Omental fat pad (tissue), 4 donors: ENCODE results near the gene ZMIZ1. TPM values are rescaled to one million over a fixed set of nuclear protein-coding genes. Genes with fewer than 3 reads are reported as not detected.

Experiments used
- ATAC-seq: fragments of 150-250 bp; one replicate; pipeline ENCODE4 v1.9.1; 2016; ENCODE audit warnings: mild to moderate bottlenecking, moderate library complexity; ENCODE audit not compliant: low FRiP score
- DNase-seq: peaks from one replicate; pipeline ENCODE4 v3.0.0-alpha.2; 2019; ENCODE audit warnings: low spot score
- total RNA-seq, 4 donors: library from RNA; depleted of rRNA; stranded (reverse); fragments of >200 nt; gene quantifications; one replicate each; pipeline ENCODE4 v1.1.0, GENCODE V29; 2016
- TF ChIP-seq, protein P1 (sequence below), 3 donors: fragments of 450-650 bp; IDR thresholded peaks; one replicate each; pipeline ENCODE4 v1.5.1; 2016 to 2017; ENCODE audit warnings: antibody characterized with exemption in 3 of 3, mild to moderate bottlenecking in 3 of 3, moderate library complexity in 2 of 3

ZMIZ1 gene
- total RNA-seq, 4 donors from 2014 or later = 24.2 to 64.8 (median 43.1) TPM

DNA sequence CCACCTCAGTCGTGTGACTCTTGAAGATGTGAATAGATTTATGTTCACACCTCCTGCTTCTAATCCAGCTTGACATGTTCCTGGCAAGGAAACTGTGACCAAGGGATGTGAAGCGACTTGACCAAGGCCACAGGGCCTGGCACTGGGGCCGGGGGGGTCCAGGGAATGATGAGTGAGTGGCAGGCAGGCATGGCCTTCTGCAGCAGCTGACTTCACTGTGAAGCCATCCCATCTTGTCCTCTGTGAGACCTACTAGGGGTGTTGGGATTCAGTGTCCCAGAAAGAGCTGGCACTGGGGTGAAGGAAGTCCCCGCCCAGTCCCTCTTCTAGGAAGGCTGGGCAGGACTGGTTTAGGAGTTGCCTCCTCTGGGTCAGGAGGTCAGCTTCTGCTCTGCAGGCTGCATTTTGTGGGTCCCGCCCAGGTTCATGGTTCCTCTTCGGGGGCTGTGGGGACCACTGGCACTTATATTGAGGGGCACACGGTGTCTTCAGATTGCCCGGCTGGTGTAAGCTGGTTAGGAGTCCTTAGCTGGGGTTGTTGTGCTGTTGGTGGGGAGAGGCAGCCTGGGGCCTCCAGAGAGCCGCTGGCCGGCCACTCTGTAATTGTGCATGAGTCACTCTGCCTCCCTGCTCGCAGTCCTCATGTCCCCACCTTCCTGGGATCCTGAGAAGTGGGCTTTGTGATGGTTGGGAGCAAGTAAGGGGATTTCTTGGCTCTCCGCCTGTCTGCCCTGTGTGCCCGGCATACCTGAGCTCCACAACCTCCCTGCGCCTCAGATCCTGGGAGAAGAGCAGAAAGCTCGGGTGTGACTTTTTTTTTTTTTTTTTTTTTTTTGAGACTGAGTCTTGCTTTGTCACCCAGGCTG is 11.0 kb downstream of the ZMIZ1 start:
- DNase-seq (no peak), ATAC-seq (no peak)
- TF ChIP-seq, protein P1, sequence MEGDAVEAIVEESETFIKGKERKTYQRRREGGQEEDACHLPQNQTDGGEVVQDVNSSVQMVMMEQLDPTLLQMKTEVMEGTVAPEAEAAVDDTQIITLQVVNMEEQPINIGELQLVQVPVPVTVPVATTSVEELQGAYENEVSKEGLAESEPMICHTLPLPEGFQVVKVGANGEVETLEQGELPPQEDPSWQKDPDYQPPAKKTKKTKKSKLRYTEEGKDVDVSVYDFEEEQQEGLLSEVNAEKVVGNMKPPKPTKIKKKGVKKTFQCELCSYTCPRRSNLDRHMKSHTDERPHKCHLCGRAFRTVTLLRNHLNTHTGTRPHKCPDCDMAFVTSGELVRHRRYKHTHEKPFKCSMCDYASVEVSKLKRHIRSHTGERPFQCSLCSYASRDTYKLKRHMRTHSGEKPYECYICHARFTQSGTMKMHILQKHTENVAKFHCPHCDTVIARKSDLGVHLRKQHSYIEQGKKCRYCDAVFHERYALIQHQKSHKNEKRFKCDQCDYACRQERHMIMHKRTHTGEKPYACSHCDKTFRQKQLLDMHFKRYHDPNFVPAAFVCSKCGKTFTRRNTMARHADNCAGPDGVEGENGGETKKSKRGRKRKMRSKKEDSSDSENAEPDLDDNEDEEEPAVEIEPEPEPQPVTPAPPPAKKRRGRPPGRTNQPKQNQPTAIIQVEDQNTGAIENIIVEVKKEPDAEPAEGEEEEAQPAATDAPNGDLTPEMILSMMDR (IDR thresholded peaks at IDR 0.05) = no peak

GRCh38 chr10:79081353-79082034 is 12.7 kb downstream of the ZMIZ1 start:
- DNase-seq = no peak
- no peak for ATAC-seq

DNA sequence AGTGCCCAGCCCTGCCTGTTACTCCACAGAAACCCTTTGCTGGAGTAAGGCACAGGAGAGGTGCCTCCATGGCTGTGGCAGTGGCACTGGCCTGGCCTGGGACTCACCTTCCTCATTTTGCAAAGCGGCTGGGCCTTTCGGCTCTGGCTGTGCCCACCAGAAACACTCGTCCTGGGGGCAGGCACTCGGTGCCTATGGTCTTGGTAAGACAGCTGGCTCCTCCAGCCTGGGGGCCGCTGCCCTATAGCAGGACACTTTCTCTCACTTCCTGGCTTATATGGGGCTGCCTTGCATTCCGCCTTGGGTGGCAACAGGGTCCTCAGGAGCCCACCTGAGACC is 13.2 kb downstream of the ZMIZ1 start:
- TF ChIP-seq, protein P1 (IDR thresholded peaks at IDR 0.05) = no peak
- DNase-seq = no peak
- no peak for ATAC-seq

More at GRCh38 chr10:79081353-79082034, 12.7 kb downstream of the ZMIZ1 start:
- TF ChIP-seq, protein P1 (IDR thresholded peaks at IDR 0.05) = no peak

GRCh38 chr10:79082631-79083596 is 14.1 kb downstream of the ZMIZ1 start:
- DNase-seq = no peak
- no peak for ATAC-seq
- TF ChIP-seq, protein P1 (IDR thresholded peaks at IDR 0.05) = no peak

DNA sequence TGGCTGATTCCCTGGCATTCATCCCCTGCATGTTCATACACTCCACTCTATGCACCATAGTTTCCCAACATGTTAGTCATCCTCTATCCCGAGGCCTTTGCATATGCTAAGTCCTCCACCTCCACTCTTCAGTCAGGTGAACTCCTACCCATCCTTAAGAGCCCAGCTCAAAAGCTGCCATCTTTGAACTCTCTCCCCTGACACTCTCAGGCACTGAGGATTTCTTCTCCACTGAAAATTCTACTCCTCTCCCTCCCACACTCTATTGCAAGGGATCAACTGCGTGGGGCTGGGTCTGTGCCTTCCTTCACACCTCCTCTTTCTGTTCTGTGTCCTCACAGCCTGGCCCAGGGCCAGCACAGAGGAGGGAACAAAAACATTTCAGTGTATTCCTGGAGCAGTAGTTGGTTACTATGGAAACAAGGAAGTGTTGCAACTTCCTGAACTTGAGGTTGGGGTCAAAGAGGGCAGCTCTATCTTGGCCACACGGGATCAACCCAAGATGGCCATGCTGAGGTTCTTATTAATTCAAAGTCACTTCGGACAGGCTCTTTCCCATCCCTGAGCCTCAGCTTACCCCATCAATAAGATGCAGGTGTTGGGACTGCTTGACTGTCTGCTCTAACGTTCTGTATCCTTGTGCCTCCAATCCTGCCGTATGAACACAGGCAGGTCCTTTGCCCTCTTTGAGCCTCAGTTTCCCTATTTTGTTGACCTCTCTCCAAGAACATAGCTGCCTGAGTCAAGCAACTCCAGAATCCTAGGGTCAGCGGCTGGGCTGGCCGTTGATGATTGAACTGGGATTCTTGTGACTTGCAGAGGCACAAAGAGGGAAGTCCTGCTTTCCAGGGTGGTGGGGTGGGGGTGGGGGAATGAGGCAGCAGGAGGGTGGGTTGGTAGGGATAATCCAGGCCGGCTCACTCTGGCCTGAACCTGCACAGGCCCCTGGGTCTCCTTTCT is 15.5 kb downstream of the ZMIZ1 start:
- TF ChIP-seq, protein P1 (IDR thresholded peaks at IDR 0.05) = no peak
- DNase-seq (peak; percentile 85), ATAC-seq (peak; percentile 81)
